ENCODE data around the gene GDF11. TPM values are rescaled to one million over a fixed set of nuclear protein-coding genes. Genes with fewer than 3 reads are reported as not detected.
A peak's percentile ranks its signal among the peaks of the same experiment; 100 is the strongest.

The GDF11 gene
- total and polyA plus RNA-seq, 2 of the 8 experiments (the other 6 are each of a cell fraction or from before 2014, with no cell fraction given), result 12.1 to 15.1 TPM

- Histone ChIP-seq H3K56ac (replicated peaks; ENCODE audit: insufficient read length, low read depth, low read length) (peak within 1 kb of the TSS; percentile 20), H2BK15ac (ENCODE audit: low read length) (peak within 1 kb of the TSS; percentile 10; the same call in 1 of the 2 replicates), H3K79me1 (ENCODE audit: low read depth, low read length) (peaks cover 11% of the 10 kb centered on the region; the same call in 1 of the 2 replicates), H2BK120ac (replicated peaks; ENCODE audit: low read depth, low read length) (no peak within 1 kb of the TSS), H3K27me3 (replicated peaks in 1 of 4; ENCODE audit: control insufficient read depth in 3 of 4, extremely low read depth in 1 of 4, insufficient read depth in 3 of 4, low read length in 3 of 4) (peaks cover 0 to 3% (median 0%) of the 10 kb centered on the region in 4 experiments; a peak in 5 of 7 replicates), H4K5ac (ENCODE audit: insufficient read length, low read depth, low read length) (peak within 1 kb of the TSS; percentile 69), H3K4me1 (replicated peaks in 1 of 4; ENCODE audit: control insufficient read depth in 3 of 4, insufficient read depth in 4 of 4, low read length in 3 of 4) (peaks cover 0 to 25% (median 8%) of the 10 kb centered on the region in 4 experiments; a peak in 5 of 7 replicates), H3K23ac (ENCODE audit: insufficient read length) (no peak within 1 kb of the TSS), H3K36me3 (ENCODE audit: control insufficient read depth in 2 of 4, insufficient read depth in 4 of 4, low read length in 3 of 4) (no peaks in the 10 kb centered on the region; a peak in 1 of 8 replicates), H3K27ac (ENCODE audit: low read depth, low read length) (0 out of 2 replicates have a peak within 1 kb of the TSS, but pooled peaks have one; percentile 54), H3K14ac (ENCODE audit: insufficient read length) (no peak within 1 kb of the TSS), H3K9me3 (ENCODE audit: insufficient read depth in 2 of 2, low read depth in 1 of 2, low read length in 1 of 2) (no peaks in the 10 kb centered on the region), H2BK20ac (ENCODE audit: low read length) (peak within 1 kb of the TSS; percentile 29; the same call in 1 of the 2 replicates), H3K23me2 (ENCODE audit: low read depth, low read length) (peaks cover 15% of the 10 kb centered on the region), H4K20me1 (replicated peaks in 1 of 2; ENCODE audit: control insufficient read depth in 1 of 2, insufficient read depth in 2 of 2, low read length in 2 of 2) (peaks cover 0 to 11% of the 10 kb centered on the region in 2 experiments), H2AK5ac (ENCODE audit: low read depth, low read length) (no peak within 1 kb of the TSS; the same call in 1 of the 2 replicates), H2BK12ac (ENCODE audit: low read depth, low read length) (peak within 1 kb of the TSS; percentile 60; the same call in 1 of the 2 replicates), H3K4me3 (ENCODE audit: extremely low read depth in 1 of 4, insufficient read depth in 2 of 4, low read depth in 3 of 4, low read length in 4 of 4) (peak within 1 kb of the TSS; percentile 83 to 88 (median 86)), H3K9ac (replicated peaks in 1 of 4; ENCODE audit: extremely low read depth in 1 of 4, low read depth in 3 of 4, low read length in 3 of 4) (peak within 1 kb of the TSS; percentile 51 to 74 (median 58)), H4K91ac (replicated peaks; ENCODE audit: insufficient read length, low read length) (peak within 1 kb of the TSS; percentile 40), H3K4ac (replicated peaks; ENCODE audit: insufficient read length, low read depth, low read length) (no peak within 1 kb of the TSS), H4K8ac (ENCODE audit: extremely low read depth, insufficient read depth, low read length) (no peak within 1 kb of the TSS; the same call in 1 of the 2 replicates), H2AFZ (ENCODE audit: low read length) (peak within 1 kb of the TSS; percentile 96), H3K4me2 (ENCODE audit: insufficient read depth in 1 of 2, low read depth in 2 of 2, low read length in 2 of 2) (peak within 1 kb of the TSS; percentile 91 to 100), H2BK5ac (ENCODE audit: low read depth, low read length) (peak within 1 kb of the TSS; percentile 72; the same call in 1 of the 2 replicates), H3K18ac (ENCODE audit: extremely low read depth, low read length) (peak within 1 kb of the TSS; percentile 73), H3K79me2 (ENCODE audit: control insufficient read depth in 1 of 2, insufficient read depth in 2 of 2, low read length in 2 of 2) (peaks cover 0 to 32% of the 10 kb centered on the region in 2 experiments; a peak in 2 of 4 replicates)
- DNase-seq (ENCODE audit: low read depth in 1 of 2, low spot score in 2 of 2), result peak; percentile 83 to 99
- CTCF ChIA-PET (ENCODE audit: partially characterized antibody), result interaction anchor here (2.3 to 5.1 kb wide), 9 partner anchors 8 to 29 kb away, joined by 12 to 38 read pairs (median 24); partner anchors contain the start of genes BLOC1S1, CD63 and RDH5
- POLR2A ChIA-PET (ENCODE audit: partially characterized antibody), result interaction anchor here (1.0 to 3.6 kb wide), 11 partner anchors 9 to 123 kb away, joined by 5 to 39 read pairs (median 9); partner anchors contain the start of genes BLOC1S1, CD63 and RDH5
- FAIRE-seq, result no peak
- WGBS, 2 experiments (ENCODE audit: extremely low coverage in 1 of 2, insufficient coverage in 1 of 2, insufficient read length in 1 of 2, insufficient replicate concordance in 2 of 2, low coverage in 1 of 2, low lambda C conversion rate in 2 of 2, missing lambda C conversion rate in 1 of 2), result 1% methylated on average over 12 of the region's 39 CpGs; no CpG with 5 or more reads in 1 of the 2 experiments
- peak; percentile 48; the same call in 1 of the 2 replicates for TF ChIP-seq TAF1 (IDR thresholded peaks at IDR 0.05; ENCODE audit: low read depth, low read length)
- TF ChIP-seq NRF1 (IDR thresholded peaks at IDR 0.05; ENCODE audit: low read depth, low read length), result no peak
- TF ChIP-seq KDM1A (IDR thresholded peaks at IDR 0.05; ENCODE audit: borderline replicate concordance, low read length), result peak; percentile 88; the same call in 1 of the 2 replicates
- TF ChIP-seq PHF8 (conservative IDR thresholded peaks at IDR 0.05; ENCODE audit: low read depth, low read length), result peak; percentile 43
- peak; percentile 54; the same call in 1 of the 2 replicates for TF ChIP-seq RBBP5 (IDR thresholded peaks at IDR 0.05; ENCODE audit: borderline replicate concordance, low read depth, low read length)
- no peak for TF ChIP-seq SAP30 (IDR thresholded peaks at IDR 0.05; ENCODE audit: insufficient read depth, insufficient replicate concordance, low read length)
- TF ChIP-seq EGR1 (IDR thresholded peaks at IDR 0.05; ENCODE audit: borderline replicate concordance, low read depth, low read length), result 0 out of 2 replicates have a peak, but pooled peaks have one; percentile 2
- TF ChIP-seq ASH2L (IDR thresholded peaks at IDR 0.05; ENCODE audit: low read length), result peak; percentile 84
- 0 out of 4 replicates have a peak, but pooled peaks of 1 of the 2 experiments have one; percentile 8 for TF ChIP-seq SIN3A (conservative IDR thresholded peaks at IDR 0.05 in 1 of 2, IDR thresholded peaks at IDR 0.05 in 1 of 2; ENCODE audit: low read depth in 1 of 2, low read length in 2 of 2)
Measured at GRCh38 chr12:55707841-55708694, 34.9 kb upstream of the GDF11 start, which contains the start of gene ITGA7. Gene ITGA7 (minus strand): TSS chr12:55707904. CDS start chr12:55707682, 222 bp downstream.

Measured in H1 (cell line).